Osteocyte (in vitro differentiated cells): Measurements from ENCODE around the gene CDH8. TPM values are rescaled to one million over a fixed set of nuclear protein-coding genes. Genes with fewer than 3 reads are reported as not detected.

ENCODE experiments used
- DNase-seq: peaks from one replicate; pipeline ENCODE4 v3.0.0; 2021; ENCODE audit warnings: mixed read lengths; ENCODE audit not compliant: unreplicated experiment; ENCODE audit errors: extremely low spot score
- H3K27ac Mint-ChIP-seq: one replicate; pipeline ENCODE4 v1.8.0; 2021; ENCODE audit warnings: mild to moderate bottlenecking, mixed read lengths; ENCODE audit not compliant: unreplicated experiment
- H3K27me3 Mint-ChIP-seq: one replicate; pipeline ENCODE4 v1.8.0; 2021; ENCODE audit warnings: mixed read lengths; ENCODE audit not compliant: unreplicated experiment
- H3K36me3 Mint-ChIP-seq: one replicate; pipeline ENCODE4 v1.8.0; 2021; ENCODE audit warnings: mixed read lengths; ENCODE audit not compliant: unreplicated experiment
- H3K4me1 Mint-ChIP-seq: one replicate; pipeline ENCODE4 v1.8.0; 2021; ENCODE audit warnings: mixed read lengths; ENCODE audit not compliant: unreplicated experiment
- H3K4me3 Mint-ChIP-seq: one replicate; pipeline ENCODE4 v1.8.0; 2021; ENCODE audit warnings: mild to moderate bottlenecking, moderate library complexity, mixed read lengths; ENCODE audit not compliant: unreplicated experiment
- H3K9me3 Mint-ChIP-seq: one replicate; pipeline ENCODE4 v1.8.0; 2021; ENCODE audit warnings: mixed read lengths; ENCODE audit not compliant: unreplicated experiment
- total RNA-seq: library from RNA; stranded (reverse); gene quantifications from 2 replicates; pipeline ENCODE4 v1.2.1, GENCODE V29; 2021
- TF ChIP-seq, protein P1 (sequence below): fragments of 200-600 bp; sonication (generic); IDR thresholded peaks from 2 replicates; pipeline ENCODE4 v1.5.0; 2021; ENCODE audit warnings: antibody characterized with exemption, mild to moderate bottlenecking, moderate library complexity

CDH8 gene
- total RNA-seq, 1 donor from 2014 or later: 7.7 TPM

DNA sequence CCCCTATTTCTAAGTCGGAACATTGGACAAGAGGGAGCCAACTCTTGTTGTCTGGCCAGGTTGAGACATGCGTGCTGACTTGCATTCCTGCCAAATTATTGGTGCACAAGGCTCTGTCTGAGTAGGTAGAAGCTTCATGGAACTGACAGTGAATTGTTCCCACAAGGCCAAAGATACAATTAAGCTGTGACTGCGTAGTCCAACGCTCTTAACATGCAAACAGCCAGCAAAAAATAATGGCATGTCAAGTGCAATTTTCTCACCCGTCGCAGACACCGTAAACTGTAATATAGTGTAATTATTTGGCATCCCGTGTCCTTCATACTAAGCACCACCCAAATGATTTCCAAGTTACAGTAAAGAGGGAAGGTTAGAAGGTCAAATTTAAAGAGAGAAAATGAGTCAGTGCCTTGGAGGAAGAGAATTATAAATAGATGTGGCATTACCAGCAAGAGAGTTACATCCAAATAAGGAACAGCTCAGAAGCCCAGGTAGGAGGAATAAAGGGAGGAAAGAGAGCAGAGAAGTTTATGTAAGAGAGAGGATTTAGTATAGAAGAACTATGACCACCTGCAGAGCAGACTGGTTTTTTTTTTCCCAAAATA lies 21.8 kb downstream of the CDH8 start:
- H3K4me1 Mint-ChIP-seq: peaks cover 12% of the 10 kb centered on the region
- no peaks in the 10 kb centered on the region for H3K27me3 Mint-ChIP-seq
- DNase-seq: no peak
- H3K9me3 Mint-ChIP-seq: no peaks in the 10 kb centered on the region
- no peak overlapping the region for H3K4me3 Mint-ChIP-seq
- H3K36me3 Mint-ChIP-seq: no peaks in the 10 kb centered on the region
- TF ChIP-seq, protein P1, sequence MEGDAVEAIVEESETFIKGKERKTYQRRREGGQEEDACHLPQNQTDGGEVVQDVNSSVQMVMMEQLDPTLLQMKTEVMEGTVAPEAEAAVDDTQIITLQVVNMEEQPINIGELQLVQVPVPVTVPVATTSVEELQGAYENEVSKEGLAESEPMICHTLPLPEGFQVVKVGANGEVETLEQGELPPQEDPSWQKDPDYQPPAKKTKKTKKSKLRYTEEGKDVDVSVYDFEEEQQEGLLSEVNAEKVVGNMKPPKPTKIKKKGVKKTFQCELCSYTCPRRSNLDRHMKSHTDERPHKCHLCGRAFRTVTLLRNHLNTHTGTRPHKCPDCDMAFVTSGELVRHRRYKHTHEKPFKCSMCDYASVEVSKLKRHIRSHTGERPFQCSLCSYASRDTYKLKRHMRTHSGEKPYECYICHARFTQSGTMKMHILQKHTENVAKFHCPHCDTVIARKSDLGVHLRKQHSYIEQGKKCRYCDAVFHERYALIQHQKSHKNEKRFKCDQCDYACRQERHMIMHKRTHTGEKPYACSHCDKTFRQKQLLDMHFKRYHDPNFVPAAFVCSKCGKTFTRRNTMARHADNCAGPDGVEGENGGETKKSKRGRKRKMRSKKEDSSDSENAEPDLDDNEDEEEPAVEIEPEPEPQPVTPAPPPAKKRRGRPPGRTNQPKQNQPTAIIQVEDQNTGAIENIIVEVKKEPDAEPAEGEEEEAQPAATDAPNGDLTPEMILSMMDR: no peak
- no peak overlapping the region for H3K27ac Mint-ChIP-seq

DNA sequence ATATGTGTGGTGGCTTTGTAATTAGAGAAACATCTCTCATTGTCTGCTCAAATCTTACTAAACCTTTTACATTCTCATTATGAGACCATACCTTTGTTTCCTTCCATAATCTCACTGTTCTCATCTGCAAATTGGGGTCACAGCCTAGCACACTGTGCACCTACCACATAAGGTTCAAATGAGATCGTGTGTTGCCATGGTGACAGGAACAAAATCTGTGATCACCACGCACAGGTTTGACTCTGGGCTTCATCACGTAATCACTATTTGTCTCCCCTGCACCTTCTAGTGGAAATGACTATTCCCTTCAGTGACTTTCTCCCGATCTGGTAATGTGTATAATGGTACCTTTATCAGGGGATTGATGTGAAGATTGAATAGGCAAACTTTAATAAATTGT lies 26.1 kb downstream of the CDH8 start:
- no peaks in the 10 kb centered on the region for H3K36me3 Mint-ChIP-seq
- H3K27ac Mint-ChIP-seq: no peak overlapping the region
- TF ChIP-seq, protein P1: no peak
- no peaks in the 10 kb centered on the region for H3K9me3 Mint-ChIP-seq
- no peak overlapping the region for H3K4me3 Mint-ChIP-seq
- H3K27me3 Mint-ChIP-seq: no peaks in the 10 kb centered on the region
- no peak for DNase-seq
- H3K4me1 Mint-ChIP-seq: peaks cover 12% of the 10 kb centered on the region

DNA sequence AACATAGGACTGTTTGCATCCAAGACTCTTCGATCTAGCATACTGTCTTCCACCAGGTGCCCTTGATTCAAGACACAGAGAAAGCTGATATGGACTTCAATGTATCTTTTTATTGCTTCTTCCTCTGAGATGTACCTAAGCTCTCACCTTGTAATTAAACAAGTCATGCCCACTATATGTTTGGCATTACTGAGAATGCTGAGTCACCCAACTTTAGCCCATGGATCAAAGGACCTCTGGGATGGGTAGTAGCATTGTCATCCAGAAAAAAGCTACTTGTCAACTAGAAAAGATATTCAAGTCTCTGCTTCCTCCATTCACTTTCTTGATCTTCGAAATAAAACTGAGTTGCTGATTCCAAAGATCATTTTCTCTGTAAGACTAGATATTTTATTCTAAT lies 37.8 kb downstream of the CDH8 start:
- TF ChIP-seq, protein P1: no peak
- H3K27me3 Mint-ChIP-seq: no peaks in the 10 kb centered on the region
- H3K4me3 Mint-ChIP-seq: no peak overlapping the region
- no peak overlapping the region for H3K27ac Mint-ChIP-seq
- DNase-seq: no peak
- H3K4me1 Mint-ChIP-seq: peaks cover 2% of the 10 kb centered on the region
- H3K36me3 Mint-ChIP-seq: no peaks in the 10 kb centered on the region
- no peaks in the 10 kb centered on the region for H3K9me3 Mint-ChIP-seq

DNA sequence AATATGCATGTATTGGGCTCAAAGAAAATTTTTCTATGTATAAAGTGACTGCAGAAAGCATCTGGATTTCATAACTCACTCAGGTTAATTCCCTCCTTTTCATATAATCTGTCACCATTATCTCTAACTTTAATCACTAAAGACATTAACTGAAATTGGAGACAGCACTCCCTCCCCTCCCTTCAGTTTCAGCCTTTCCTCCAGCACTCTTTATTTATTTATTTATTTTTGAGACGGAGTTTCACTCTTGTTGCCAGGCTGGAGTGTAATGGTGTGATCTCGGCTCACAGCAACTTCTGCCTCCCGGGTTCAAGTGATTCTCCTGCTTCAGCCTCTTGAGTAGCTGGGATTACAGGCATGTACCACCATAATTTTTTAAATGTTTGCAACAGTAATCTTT lies 43.1 kb downstream of the CDH8 start:
- no peak overlapping the region for H3K27ac Mint-ChIP-seq
- H3K4me1 Mint-ChIP-seq: peaks cover 2% of the 10 kb centered on the region
- H3K36me3 Mint-ChIP-seq: no peaks in the 10 kb centered on the region
- no peaks in the 10 kb centered on the region for H3K27me3 Mint-ChIP-seq
- no peak overlapping the region for H3K4me3 Mint-ChIP-seq
- TF ChIP-seq, protein P1: no peak
- no peak for DNase-seq
- H3K9me3 Mint-ChIP-seq: no peaks in the 10 kb centered on the region

DNA sequence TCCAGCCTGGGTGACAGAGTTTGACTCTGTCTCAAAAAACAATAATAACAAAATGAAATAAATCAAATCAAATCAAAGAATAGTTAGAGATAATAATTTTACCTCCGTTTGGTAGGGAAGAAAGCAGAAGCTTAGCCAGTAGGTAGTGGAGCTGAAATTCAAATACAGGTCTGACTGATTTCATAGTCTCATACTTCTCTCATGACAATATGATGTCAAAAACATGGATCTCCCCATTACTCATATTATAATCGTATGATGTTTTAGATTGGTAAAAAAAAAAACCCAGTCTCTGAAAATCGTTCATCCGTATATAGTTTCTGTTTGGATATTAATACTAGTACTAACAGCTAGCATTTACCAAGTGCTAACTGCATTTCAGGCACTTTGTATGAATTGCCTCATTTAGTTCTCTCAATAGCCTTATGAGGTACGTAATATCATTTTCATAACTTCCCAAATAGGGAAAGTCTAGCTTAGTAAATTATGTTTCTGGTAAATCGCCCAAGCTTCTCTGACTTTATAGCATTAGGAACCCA lies 48.7 kb downstream of the CDH8 start:
- Mint-ChIP-seq H3K4me3 (no peak overlapping the region), H3K36me3 (no peaks in the 10 kb centered on the region), H3K9me3 (no peaks in the 10 kb centered on the region), H3K27ac (no peak overlapping the region), H3K4me1 (no peaks in the 10 kb centered on the region), H3K27me3 (no peaks in the 10 kb centered on the region)
- DNase-seq: no peak
- TF ChIP-seq, protein P1: no peak
